HFF-Myc (cell line): Measurements from ENCODE around the gene TCEA3.

Experiments
- DNase-seq: peaks from one replicate; pipeline ENCODE4 v3.0.0-alpha.2; 2011; ENCODE audit warnings: low read depth; ENCODE audit errors: extremely low read depth
- H3K4me3 ChIP-seq: replicated peaks from 2 replicates; pipeline ENCODE4 v1.5.1; 2011; ENCODE audit warnings: low read depth, mild to moderate bottlenecking, control low read depth, low read length
- CTCF ChIP-seq: IDR thresholded peaks from 2 replicates; pipeline ENCODE4 v1.5.1; 2012; ENCODE audit warnings: mild to moderate bottlenecking, low read depth, low read length, control low read depth; ENCODE audit errors: missing control alignments

TCEA3 gene

DNA sequence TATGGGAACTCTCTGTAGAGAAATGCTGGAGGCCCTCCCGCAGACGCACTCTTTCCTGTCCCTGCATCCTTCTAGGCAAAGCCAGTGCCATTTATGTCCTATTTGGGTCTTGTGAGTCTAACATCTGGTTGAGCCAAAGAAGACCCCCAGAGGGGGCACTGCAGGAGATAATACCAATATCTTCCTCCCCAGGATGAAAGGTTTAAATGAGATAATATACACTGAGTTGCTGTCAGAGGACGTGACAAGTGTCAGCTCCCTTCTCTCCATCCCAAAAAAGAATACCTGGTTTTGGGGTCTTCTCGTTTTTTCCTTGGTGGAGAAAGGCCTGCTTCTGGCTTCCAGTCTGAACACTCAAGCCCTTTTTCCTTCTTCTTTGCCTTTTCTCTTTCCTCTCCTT, 7.6 kb downstream of the TCEA3 start:
- no peak for DNase-seq
- H3K4me3 ChIP-seq: no peak overlapping the region
- no peak for TF ChIP-seq CTCF

- H3K4me3 ChIP-seq: no peak overlapping the region
- TF ChIP-seq CTCF: no peak
- DNase-seq: no peak
Measured at GRCh38 chr1:23408797-23409290, 15.7 kb downstream of the TCEA3 start.

DNA sequence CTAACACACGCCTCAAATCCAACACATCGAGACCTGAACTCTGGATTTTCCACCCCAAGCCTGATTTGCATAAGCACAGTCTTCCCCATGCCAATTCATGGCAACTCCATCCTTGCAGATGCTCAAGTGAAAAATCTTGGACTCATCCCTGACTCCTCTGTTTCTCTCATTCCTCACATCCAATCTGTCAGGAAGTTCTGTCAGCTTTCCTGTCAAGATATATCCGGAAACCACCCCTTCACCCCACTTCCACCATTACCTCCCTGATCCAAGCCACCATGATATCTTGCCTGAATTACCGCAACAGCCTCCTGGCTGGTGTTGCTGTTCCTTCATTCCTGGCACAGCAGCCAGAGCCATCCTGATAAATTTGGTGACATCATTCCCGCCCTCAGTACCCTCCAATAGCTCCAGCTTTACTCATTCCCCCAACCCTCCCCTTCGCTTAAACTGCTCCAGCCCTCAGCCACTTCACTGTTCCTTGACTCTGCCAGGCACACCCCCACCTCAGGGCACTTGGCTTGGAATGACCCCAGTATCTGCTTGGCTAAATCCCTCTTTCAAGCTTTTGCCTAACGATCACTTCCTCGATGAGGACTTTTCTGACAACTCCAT, 17.4 kb downstream of the TCEA3 start:
- no peak for TF ChIP-seq CTCF

DNA sequence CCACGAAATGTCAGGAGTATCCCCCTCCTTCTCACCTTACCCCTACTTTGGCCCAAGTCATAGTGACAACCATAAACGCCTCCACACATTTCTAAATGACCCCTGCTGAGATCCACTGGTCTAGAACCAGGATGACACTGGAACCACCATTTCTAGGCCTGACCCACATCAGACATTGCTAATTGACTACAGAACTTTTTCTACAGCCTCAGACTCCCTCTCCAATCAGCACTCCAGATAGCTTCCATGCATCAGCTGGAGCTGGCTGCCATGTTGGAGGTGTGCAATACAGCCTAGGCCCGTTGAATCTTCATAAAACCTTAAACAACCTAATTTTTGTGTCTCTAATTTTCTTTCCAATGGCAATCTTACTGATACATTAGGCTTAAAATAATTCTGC, 18.6 kb downstream of the TCEA3 start:
- DNase-seq: no peak
- no peak for TF ChIP-seq CTCF
- no peak overlapping the region for H3K4me3 ChIP-seq

More for the DNA sequence above, 17.4 kb downstream of the TCEA3 start:
- H3K4me3 ChIP-seq: no peak overlapping the region
- DNase-seq: no peak

GRCh38 chr1:23403735-23404486, 20.6 kb downstream of the TCEA3 start:
- peak; percentile 92 for TF ChIP-seq CTCF
- peak; percentile 89 for DNase-seq
- peak overlapping the region; percentile 9; the same call in 1 of the 2 replicates for H3K4me3 ChIP-seq

DNA sequence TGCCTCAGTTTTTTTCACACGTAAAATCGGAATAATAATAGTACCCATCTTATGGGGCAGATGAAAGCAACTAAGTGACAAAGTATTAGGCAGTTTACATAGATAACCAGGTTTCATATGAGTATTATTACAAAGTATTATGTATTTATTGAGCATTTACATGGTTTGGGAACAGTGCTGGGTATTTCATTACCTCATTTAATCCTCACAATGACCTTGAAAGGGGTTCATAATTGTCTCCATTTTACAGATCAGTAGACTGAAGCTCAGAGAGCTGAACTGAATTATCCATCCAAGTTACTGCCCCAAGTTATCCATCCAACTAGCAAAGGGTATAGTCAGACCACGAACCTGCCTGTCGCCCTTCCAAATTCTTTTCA, 21.2 kb downstream of the TCEA3 start:
- no peak for TF ChIP-seq CTCF
- H3K4me3 ChIP-seq: peak overlapping the region; percentile 9; the same call in 1 of the 2 replicates
- no peak for DNase-seq

DNA sequence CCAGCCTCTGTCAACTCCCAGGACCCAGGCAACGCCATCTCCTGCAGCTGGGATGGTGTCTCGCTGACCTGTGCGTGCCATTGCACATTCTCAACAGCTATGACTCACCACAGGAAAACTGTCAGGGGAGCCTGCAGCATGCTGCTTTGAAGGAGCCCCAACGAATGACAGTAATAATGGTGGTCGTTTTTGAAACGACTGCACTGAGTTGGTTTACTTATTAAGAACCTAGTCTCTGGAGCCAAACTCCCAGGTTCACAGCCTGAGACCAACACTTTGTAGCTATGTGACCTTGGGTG, 21.6 kb downstream of the TCEA3 start:
- no peak for TF ChIP-seq CTCF
- peak; percentile 56 for DNase-seq
- no peak overlapping the region for H3K4me3 ChIP-seq
